Stimulated activated CD4-positive, alpha-beta T cell treated with anti-CD3 and anti-CD28 coated beads, TNF-alpha, amount 100 ng/mL, for 48 hours (primary cell): ENCODE results near the gene ENTPD3.
A peak's percentile ranks its signal among the peaks of the same experiment; 100 is the strongest.

Experiments
- DNase-seq, 3 donors: peaks; one replicate each; pipeline ENCODE4 v3.0.0-alpha.2; 2020; ENCODE audit warnings: low read depth in 3 of 3

The ENTPD3 gene, protein sequence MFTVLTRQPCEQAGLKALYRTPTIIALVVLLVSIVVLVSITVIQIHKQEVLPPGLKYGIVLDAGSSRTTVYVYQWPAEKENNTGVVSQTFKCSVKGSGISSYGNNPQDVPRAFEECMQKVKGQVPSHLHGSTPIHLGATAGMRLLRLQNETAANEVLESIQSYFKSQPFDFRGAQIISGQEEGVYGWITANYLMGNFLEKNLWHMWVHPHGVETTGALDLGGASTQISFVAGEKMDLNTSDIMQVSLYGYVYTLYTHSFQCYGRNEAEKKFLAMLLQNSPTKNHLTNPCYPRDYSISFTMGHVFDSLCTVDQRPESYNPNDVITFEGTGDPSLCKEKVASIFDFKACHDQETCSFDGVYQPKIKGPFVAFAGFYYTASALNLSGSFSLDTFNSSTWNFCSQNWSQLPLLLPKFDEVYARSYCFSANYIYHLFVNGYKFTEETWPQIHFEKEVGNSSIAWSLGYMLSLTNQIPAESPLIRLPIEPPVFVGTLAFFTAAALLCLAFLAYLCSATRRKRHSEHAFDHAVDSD

DNA sequence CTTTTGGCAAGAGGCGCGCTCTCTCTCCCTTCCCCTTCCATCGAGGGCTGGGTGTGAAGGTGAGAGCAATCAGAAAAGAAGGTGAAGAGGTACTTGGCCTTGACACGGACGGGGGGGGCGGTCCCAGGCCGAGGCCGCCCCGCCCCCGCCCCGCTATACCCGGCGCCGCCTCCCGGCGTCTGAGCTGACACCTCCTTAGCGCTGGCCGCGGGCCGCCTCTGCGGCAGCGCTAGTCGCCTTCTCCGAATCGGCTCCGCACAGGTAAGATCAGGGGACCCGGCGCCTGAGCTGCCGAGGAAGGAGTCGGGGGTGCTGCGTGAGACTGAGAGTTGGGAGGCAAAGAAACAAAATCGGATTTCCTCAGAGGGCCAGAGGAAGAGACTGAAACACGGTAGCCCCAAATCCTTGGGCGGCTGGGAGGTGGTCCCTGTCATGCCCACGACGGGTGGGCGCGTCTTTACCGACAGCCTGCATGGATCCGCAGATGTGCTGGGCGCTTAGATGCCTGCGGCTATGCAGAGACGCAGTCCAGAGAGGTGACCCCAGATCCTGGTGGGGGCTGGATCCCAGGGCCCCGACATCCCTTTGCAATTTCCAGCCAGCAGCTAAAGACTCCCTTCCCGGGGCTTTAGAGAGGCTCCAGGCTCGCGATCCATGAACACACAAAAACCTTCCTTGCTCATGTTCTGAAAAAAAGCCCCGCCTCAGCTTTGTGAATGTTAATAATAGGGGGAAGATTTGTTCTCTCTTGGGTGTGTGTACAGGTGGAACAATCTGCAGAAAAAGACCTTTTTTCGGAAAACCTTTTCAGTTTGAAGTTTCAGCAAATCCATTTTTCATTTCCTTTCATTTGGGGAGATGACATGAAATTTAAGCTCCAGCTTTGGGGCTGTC lies at the start of gene ENTPD3:
TSS of gene ENTPD3 (plus strand) at position 184 of the 894 bp plus-strand sequence. CDS start 874 bp downstream, outside the sequence.
- DNase-seq, result peak; percentile 3 to 32 (median 8)

- DNase-seq, result no peak
These were observed 47.1 kb upstream of the ENTPD3 start for GRCh38 chr3:40339871-40340270.

DNA sequence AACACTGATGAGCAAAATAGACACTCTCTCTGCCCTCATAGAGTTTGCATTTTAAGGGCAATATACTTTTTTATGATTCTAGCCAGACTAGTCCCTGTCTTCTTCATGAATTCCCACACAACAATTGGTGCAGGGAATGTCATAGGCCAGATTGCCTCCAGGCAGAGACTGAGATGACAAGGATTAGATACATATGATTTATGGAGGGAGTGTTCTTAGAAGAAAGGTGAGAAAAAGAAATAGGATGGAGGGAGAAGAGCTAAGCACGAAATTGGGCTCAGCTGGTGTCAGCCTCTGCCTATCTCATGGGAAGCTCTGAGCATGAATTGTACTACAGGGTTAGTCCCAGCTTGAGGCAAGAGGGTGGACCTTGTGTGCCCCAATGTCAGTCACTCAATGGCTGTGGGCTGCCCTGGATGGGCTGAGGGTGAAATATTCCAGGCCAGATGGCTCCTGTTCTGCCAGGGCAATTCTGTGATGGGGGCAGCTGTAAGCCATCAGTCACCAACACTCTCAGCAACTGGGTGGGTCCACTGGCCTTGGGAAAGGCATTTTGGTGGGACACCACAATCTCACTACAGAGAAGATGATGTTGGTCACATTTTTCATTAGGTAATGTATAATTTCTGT lies 46.3 kb upstream of the ENTPD3 start:
- DNase-seq, result no peak

DNA sequence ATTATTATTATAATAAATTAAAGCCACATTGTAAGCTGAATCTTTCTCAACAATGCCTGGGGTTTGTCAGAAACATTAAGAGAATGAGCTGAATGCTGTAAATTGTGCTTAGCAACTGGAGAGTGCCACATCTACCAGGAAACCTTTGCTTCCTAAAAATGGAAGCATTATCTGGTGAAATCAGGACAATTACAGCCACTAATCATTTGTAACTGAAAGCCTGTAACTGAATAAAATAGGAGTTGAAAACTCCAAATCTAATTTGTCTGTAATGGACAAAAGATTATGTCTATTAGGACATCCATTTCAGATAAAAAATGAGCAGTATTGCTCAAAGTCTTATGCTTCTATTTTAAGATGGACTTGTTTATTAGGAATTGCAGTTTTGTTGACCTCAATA lies 45.3 kb upstream of the ENTPD3 start:
- DNase-seq, result no peak

GRCh38 chr3:40350529-40350928 lies 36.5 kb upstream of the ENTPD3 start:
- DNase-seq, result no peak

GRCh38 chr3:40355410-40355809 lies 31.6 kb upstream of the ENTPD3 start:
- DNase-seq, result no peak

- no peak for DNase-seq
These were observed 28.5 kb upstream of the ENTPD3 start for GRCh38 chr3:40358454-40358853.

- no peak for DNase-seq
These were observed 23.3 kb upstream of the ENTPD3 start for GRCh38 chr3:40363674-40364073.

DNA sequence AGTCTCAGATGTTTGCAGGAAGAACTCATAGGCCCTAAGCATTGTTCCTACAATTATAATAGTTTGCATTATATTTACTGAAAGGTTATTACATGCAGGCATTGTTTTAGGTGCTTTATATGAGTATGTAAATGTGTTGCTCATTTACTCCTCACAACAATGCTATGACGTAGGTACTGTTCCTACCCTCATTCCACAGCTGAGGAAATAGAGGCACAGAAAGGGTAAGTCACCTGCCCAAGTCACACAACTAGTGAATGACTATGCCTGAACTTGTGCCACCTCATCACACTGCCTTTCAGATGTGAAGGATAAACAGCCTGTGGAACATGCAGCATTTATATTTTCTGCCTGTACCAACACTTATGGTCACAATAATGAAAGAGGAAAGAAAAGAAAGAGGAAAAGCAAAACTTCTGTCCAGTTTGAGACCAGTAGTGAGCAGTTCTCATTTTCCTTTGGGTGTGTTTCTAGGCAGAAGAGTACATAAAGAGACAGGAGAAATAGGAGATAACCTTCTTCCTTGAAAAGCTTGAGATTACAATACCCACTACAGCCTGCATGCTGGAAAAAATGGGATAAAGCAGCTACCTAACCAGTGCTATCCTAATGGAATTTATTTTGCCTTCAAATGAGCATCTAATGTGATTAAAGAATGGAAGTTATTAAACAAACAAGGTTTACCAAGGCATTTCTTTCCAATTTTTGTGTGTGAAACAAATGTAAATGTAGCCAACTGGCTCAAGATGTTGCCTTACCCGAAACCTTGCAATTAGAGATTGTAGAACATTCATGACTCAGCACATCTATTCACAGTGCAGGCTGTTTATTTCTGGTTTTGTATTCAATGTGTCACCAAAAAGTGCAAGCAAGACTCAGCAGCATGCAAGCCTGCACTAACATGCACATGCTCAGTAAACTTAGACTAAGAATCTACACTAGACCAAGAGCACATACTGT lies 20.5 kb upstream of the ENTPD3 start:
- DNase-seq, result no peak

- DNase-seq, result no peak
These were observed 17.3 kb upstream of the ENTPD3 start for GRCh38 chr3:40369716-40370115.

GRCh38 chr3:40377822-40378221 lies 9.2 kb upstream of the ENTPD3 start:
- DNase-seq, result no peak

DNA sequence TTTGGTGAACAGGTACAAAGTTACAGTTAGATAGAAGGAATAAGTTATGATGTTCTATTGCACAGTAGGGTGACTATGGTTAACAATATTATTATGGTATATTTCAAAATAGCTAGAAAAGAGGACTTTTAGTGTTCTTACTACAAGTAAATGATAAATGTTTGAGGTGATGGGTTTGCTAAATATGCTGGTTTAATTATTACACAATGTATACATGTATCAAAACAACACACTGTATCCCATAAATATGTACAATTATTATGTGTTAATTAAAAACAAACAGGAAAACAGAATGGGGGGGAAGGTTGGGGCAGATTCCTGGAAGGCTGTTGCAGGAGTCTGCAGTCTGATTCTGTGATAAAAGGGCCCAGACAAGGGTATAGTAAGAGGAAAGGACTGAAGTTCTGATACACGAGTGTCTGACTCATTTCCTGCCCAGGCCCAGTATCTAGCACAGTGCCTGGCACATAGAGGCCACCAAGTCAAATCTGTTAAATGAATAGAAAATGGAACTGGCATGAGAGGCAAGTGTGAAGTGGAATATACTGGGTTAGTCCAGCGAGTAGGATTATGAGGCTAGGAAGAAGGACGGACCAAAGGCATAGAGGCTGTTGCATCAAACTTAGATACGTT lies 7.2 kb upstream of the ENTPD3 start:
- no peak for DNase-seq

DNA sequence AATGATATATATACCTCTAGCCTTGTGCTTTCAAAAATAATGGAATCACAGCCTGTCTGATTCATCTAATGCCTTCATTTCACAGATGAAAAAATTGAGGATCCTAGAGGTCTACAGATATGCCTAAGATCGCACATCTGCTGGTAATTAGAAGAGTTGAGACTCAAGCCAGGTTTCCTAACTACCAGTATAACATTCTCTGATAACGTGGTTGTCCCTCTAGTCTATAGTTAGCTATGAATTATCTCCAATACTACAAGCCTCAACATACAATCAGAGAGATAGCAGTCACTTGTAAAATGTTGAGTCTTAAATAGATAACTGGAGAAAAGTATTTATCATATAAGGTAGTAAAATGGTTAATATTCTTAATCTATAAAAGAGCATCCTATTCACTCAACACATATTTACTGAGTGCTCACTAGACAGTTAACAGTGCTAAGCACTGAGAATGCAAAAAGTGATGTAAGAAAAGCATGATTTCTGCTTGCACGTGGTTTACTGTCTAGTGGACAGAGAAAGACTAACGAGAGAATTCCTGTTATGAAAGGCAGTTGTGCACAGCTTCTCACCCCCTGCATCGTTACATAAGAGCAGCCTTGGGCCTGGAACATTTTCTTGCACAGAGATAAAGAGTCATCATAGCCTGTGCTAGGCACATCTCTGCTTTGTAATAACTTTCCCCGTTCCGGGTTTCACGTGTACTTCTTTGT lies 4.9 kb upstream of the ENTPD3 start:
- DNase-seq, result no peak

GRCh38 chr3:40382617-40382979 lies 4.4 kb upstream of the ENTPD3 start:
- DNase-seq, result no peak

DNA sequence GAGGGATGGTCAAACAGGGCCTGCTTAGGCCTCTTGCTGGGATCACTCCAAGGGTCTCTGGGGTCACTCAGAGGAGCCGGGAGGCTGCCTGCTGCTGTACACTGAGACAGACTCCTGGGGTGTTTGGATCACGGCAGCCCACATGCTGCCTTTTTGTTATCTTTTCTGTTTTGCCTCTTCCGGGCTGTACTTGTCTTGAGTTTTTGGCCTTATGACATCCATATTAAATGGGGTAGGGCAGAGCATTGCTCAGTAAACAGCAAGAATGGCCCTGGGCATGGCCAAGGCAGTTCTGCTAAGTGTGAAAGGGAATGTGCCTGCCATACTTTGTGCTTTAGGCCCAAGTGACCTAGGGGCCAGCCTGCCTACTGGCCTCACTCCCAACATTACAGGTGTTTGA lies 771 bp upstream of the ENTPD3 start:
- no peak for DNase-seq

DNA sequence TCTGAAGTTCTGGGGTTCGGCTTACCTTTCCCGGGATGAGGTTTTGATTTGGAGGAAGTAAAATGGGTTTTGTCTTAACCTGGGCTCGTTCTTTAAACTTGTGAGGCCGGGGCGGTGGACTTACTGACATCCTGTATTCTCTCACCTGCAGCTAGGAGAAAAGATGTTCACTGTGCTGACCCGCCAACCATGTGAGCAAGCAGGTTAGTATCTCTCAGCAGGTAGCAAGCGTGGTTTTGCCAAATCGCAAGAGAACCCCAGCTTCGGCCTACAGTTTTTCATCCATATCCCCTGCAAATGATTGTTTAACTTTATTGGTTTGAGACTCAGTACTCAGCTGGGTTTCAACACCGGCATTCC lies 891 bp downstream of the ENTPD3 start:
- no peak for DNase-seq

DNA sequence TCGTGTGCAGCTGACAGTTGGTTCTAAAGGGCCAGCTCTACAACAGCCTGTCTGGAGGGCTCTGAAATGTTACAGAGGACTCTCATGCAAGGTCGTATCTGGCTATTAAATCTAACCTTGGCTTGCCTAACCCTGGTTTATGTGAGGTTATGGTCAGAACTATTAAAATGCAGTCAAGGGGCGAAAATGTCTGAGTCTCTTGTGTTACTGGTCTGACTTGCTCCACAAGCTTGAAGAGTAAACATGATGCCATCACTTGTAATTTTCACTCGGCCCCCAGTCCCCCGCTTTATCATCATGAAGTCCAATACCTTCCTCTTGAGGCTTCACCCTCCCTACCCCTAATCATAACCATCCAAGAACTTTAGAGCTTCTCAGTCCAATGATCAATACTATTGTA lies 9.4 kb downstream of the ENTPD3 start:
- no peak for DNase-seq

- no peak for DNase-seq
These were observed 10.1 kb downstream of the ENTPD3 start for GRCh38 chr3:40397129-40397528.

- DNase-seq, result no peak
These were observed 10.9 kb downstream of the ENTPD3 start for GRCh38 chr3:40397912-40398311.

DNA sequence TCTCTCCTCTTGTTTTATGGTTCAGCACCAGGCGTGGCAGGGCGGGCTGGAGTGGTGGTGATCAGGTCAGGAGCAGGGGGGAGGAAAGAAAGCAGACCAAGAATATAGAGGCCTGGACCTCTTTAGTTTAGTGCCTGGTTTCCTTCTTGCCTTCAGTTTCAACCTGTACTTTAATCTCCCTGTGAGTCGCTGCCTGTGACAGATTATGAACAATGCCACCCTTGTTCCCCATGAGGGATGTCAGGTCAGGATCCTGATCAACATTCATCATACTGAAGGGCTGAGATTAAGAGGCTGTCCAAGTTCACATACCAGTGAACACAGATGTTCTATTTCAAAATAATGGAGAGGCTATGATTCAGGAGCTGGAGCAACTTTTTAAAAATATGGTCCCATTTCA lies 11.4 kb downstream of the ENTPD3 start:
- no peak for DNase-seq
